WTC11 (cell line): ENCODE measurements around the gene OCIAD1. TPM values are rescaled to one million over a fixed set of nuclear protein-coding genes. Genes with fewer than 3 reads are reported as not detected.
"Not testable (repeated sequence)": the region's sequence is repeated elsewhere in the genome, so short reads cannot be mapped to it uniquely, and the experiment has no call there.

Experiments used
- ATAC-seq: fragments of 200-7000 bp; cut with Tn5 transposase; 2 replicates; pipeline ENCODE4 v1.10.0; 2021; ENCODE audit warnings: mild to moderate bottlenecking, moderate library complexity
- CTCF ChIA-PET: fragments of 300-600 bp; sonication (Branson Sonifier 250); formaldehyde crosslinking; loops from one replicate; lab custom pipeline; 2021; ENCODE audit warnings: antibody characterized with exemption; lab: Charles Lee
- POLR2A ChIA-PET: fragments of 350-600 bp; sonication (Branson Sonifier 250); formaldehyde crosslinking; loops from one replicate; lab custom pipeline; 2021; ENCODE audit warnings: antibody characterized with exemption; lab: Charles Lee
- DNase-seq: peaks from one replicate; pipeline ENCODE4 v3.0.0; 2021; ENCODE audit warnings: low spot score
- H3K27ac Mint-ChIP-seq: 2 replicates; pipeline ENCODE4 v1.8.0; 2021; ENCODE audit warnings: mixed read lengths
- H3K27me3 Mint-ChIP-seq: 2 replicates; pipeline ENCODE4 v1.8.0; 2021; ENCODE audit warnings: low read depth, mild to moderate bottlenecking, moderate library complexity, mixed read lengths
- H3K36me3 Mint-ChIP-seq: 2 replicates; pipeline ENCODE4 v1.8.0; 2021; ENCODE audit warnings: mixed read lengths
- H3K4me1 Mint-ChIP-seq: 2 replicates; pipeline ENCODE4 v1.8.0; 2022; ENCODE audit warnings: mixed read lengths
- H3K4me3 Mint-ChIP-seq: 2 replicates; pipeline ENCODE4 v1.8.0; 2021; ENCODE audit warnings: mild to moderate bottlenecking, moderate library complexity, mixed read lengths
- H3K9me3 Mint-ChIP-seq: 2 replicates; pipeline ENCODE4 v1.8.0; 2021; ENCODE audit warnings: mixed read lengths
- CDX4 ChIP-seq: fragments of 250-450 bp; sonication (Bioruptor Pico); IDR thresholded peaks from 2 replicates; pipeline ENCODE4 v1.9.0; 2021; ENCODE audit warnings: moderate library complexity, mild to moderate bottlenecking, inconsistent platforms, borderline replicate concordance
- E2F4 ChIP-seq: sonication (generic); formaldehyde crosslinking; IDR thresholded peaks from 2 replicates; pipeline ENCODE4 v1.8.1; 2022; ENCODE audit warnings: low read depth, mild to moderate bottlenecking, moderate library complexity, missing genetic modification reagents, borderline replicate concordance
- ELF4 ChIP-seq: sonication (generic); formaldehyde crosslinking; IDR thresholded peaks from 2 replicates; pipeline ENCODE4 v1.8.1; 2022; ENCODE audit warnings: low read depth, mild to moderate bottlenecking, moderate library complexity, missing genetic modification reagents
- EMX1 ChIP-seq: fragments of 250-450 bp; sonication (Bioruptor Pico); IDR thresholded peaks from 2 replicates; pipeline ENCODE4 v1.8.0; 2021; ENCODE audit warnings: mild to moderate bottlenecking
- ESRRA ChIP-seq: sonication (generic); formaldehyde crosslinking; IDR thresholded peaks from 2 replicates; pipeline ENCODE4 v1.8.1; 2022; ENCODE audit warnings: mild to moderate bottlenecking, missing genetic modification reagents, borderline replicate concordance
- FOXK1 ChIP-seq: sonication (generic); formaldehyde crosslinking; IDR thresholded peaks from 2 replicates; pipeline ENCODE4 v1.8.0; 2022; ENCODE audit warnings: mild to moderate bottlenecking, moderate library complexity, missing genetic modification reagents
- FOXP4 ChIP-seq: sonication (generic); formaldehyde crosslinking; IDR thresholded peaks from 2 replicates; pipeline ENCODE4 v1.8.0; 2022; ENCODE audit warnings: mild to moderate bottlenecking, missing genetic modification reagents
- GABPB1 ChIP-seq: sonication (generic); formaldehyde crosslinking; IDR thresholded peaks from 2 replicates; pipeline ENCODE4 v1.8.1; 2023; ENCODE audit warnings: mild to moderate bottlenecking, missing genetic modification reagents
- GTF2I ChIP-seq: fragments of 250-450 bp; sonication (Bioruptor Pico); conservative IDR thresholded peaks from 2 replicates; pipeline ENCODE4 v1.4.0; 2021; ENCODE audit warnings: mild to moderate bottlenecking
- KAT7 ChIP-seq: sonication (generic); formaldehyde crosslinking; IDR thresholded peaks from 2 replicates; pipeline ENCODE4 v1.8.1; 2023; ENCODE audit warnings: missing genetic modification reagents, mild to moderate bottlenecking, borderline replicate concordance
- MAX ChIP-seq: sonication (generic); formaldehyde crosslinking; IDR thresholded peaks from 2 replicates; pipeline ENCODE4 v1.8.0; 2022; ENCODE audit warnings: mild to moderate bottlenecking, missing genetic modification reagents
- NFYB ChIP-seq: sonication (generic); formaldehyde crosslinking; conservative IDR thresholded peaks from 2 replicates; pipeline ENCODE4 v1.8.0; 2022; ENCODE audit warnings: low read depth, missing genetic modification reagents
- NR2C2 ChIP-seq: sonication (generic); formaldehyde crosslinking; IDR thresholded peaks from 2 replicates; pipeline ENCODE4 v1.8.0; 2022; ENCODE audit warnings: mild to moderate bottlenecking, missing genetic modification reagents
- PRRX2 ChIP-seq: fragments of 250-450 bp; sonication (Bioruptor Pico); IDR thresholded peaks from 2 replicates; pipeline ENCODE4 v1.8.0; 2021; ENCODE audit warnings: mild to moderate bottlenecking
- SMAD4 ChIP-seq: sonication (generic); formaldehyde crosslinking; IDR thresholded peaks from 2 replicates; pipeline ENCODE4 v1.8.0; 2022; ENCODE audit warnings: mild to moderate bottlenecking, missing genetic modification reagents
- SOX15 ChIP-seq: fragments of 250-450 bp; sonication (Bioruptor Pico); IDR thresholded peaks from 2 replicates; pipeline ENCODE4 v1.9.0; 2021; ENCODE audit warnings: mild to moderate bottlenecking
- USF1 ChIP-seq: sonication (generic); formaldehyde crosslinking; IDR thresholded peaks from 2 replicates; pipeline ENCODE4 v1.8.0; 2022; ENCODE audit warnings: mild to moderate bottlenecking, missing genetic modification reagents
- ZMAT4 ChIP-seq: fragments of 250-450 bp; sonication (Bioruptor Pico); IDR thresholded peaks from 2 replicates; pipeline ENCODE4 v1.9.0; 2021; ENCODE audit warnings: mild to moderate bottlenecking
- ZNF232 ChIP-seq: sonication (generic); formaldehyde crosslinking; IDR thresholded peaks from 2 replicates; pipeline ENCODE4 v1.8.0; 2022; ENCODE audit warnings: mild to moderate bottlenecking, missing genetic modification reagents
- total RNA-seq: library from RNA; stranded (reverse); gene quantifications from 3 replicates; pipeline ENCODE4 v1.2.3, GENCODE V29; 2021

Gene OCIAD1
- total RNA-seq, 1 experiment from 2014 or later: 135 TPM

- TF ChIP-seq CDX4 (CRISPR knock-in tag) (no peak), ELF4 (CRISPR knock-in tag) (no peak), PRRX2 (no peak), NR2C2 (CRISPR knock-in tag) (no peak), ZNF232 (CRISPR knock-in tag) (no peak), ZMAT4 (CRISPR knock-in tag) (no peak)
Measured at GRCh38 chr4:48862661-48863060, 31.8 kb downstream of the OCIAD1 start (continued).

- ChIA-PET POLR2A (no interaction called here), CTCF (no interaction called here)
- Mint-ChIP-seq H3K4me1 (no peaks in the 10 kb centered on the region), H3K27ac (no peak overlapping the region), H3K27me3 (no peaks in the 10 kb centered on the region), H3K36me3 (peaks cover 31% of the 10 kb centered on the region), H3K4me3 (no peak overlapping the region), H3K9me3 (peaks cover 30% of the 10 kb centered on the region)
- TF ChIP-seq SMAD4 (CRISPR knock-in tag): no peak
- no peak for TF ChIP-seq EMX1 (CRISPR knock-in tag)
- no peak for TF ChIP-seq MAX (CRISPR knock-in tag)
- TF ChIP-seq E2F4 (CRISPR knock-in tag): no peak
- TF ChIP-seq FOXP4: no peak
- TF ChIP-seq USF1 (CRISPR knock-in tag): no peak
- TF ChIP-seq FOXK1: no peak
- no peak for TF ChIP-seq KAT7
- no peak for TF ChIP-seq ESRRA (CRISPR knock-in tag)
- TF ChIP-seq NFYB (CRISPR knock-in tag): no peak
- TF ChIP-seq GABPB1 (CRISPR knock-in tag): no peak
- TF ChIP-seq GTF2I (CRISPR knock-in tag): no peak
- TF ChIP-seq SOX15: no peak
- DNase-seq (no peak), ATAC-seq (no peak)
Measured at GRCh38 chr4:48863728-48864127, 32.8 kb downstream of the OCIAD1 start.

- POLR2A ChIA-PET, H3K4me1 Mint-ChIP-seq, H3K27ac Mint-ChIP-seq, H3K4me3 Mint-ChIP-seq, ATAC-seq, CTCF ChIA-PET, H3K27me3 Mint-ChIP-seq, DNase-seq: not testable (repeated sequence)
- Mint-ChIP-seq H3K9me3 (peaks cover 40% of the 10 kb centered on the region), H3K36me3 (peaks cover 34% of the 10 kb centered on the region)
Measured at GRCh38 chr4:48864696-48865095, 33.8 kb downstream of the OCIAD1 start.
